ENCODE measurements around the gene HRCT1. TPM values are rescaled to one million over a fixed set of nuclear protein-coding genes. Genes with fewer than 3 reads are reported as not detected.

The HRCT1 gene
- total RNA-seq, 1 experiment from 2014 or later = 6.0 TPM

GRCh38 chr9:35920051-35920620 lies 14.1 kb downstream of the HRCT1 start:
- H3K9me3 Mint-ChIP-seq (ENCODE audit: unreplicated experiment) = no peaks in the 10 kb centered on the region
- intact Hi-C loops (cut with micrococcal nuclease) = no loop called here
- no peaks in the 10 kb centered on the region for H3K36me3 Mint-ChIP-seq (ENCODE audit: insufficient read depth, unreplicated experiment)
- BruUV-seq (replicated peaks) = no TSS peak
- peaks cover 16% of the 10 kb centered on the region for H3K4me1 Mint-ChIP-seq (ENCODE audit: insufficient read depth, unreplicated experiment)
- ChIA-PET POLR2A (interaction anchor here (1.8 to 2.9 kb wide), 2 partner anchors 9 to 13 kb away, joined by 8 to 21 read pairs; partner anchors contain the start of gene HRCT1), CTCF (interaction anchor here (0.9 to 2.5 kb wide), 3 partner anchors 10 to 94 kb away, joined by 3 to 15 read pairs (median 10); partner anchors contain the start of gene SPAAR)
- no peak for TF ChIP-seq CTCF (IDR thresholded peaks at IDR 0.05; ENCODE audit: unreplicated experiment)
- no peak for DNase-seq (ENCODE audit: unreplicated experiment)
- no peaks in the 10 kb centered on the region for H3K27me3 Mint-ChIP-seq (ENCODE audit: insufficient read depth, unreplicated experiment)
- H3K4me3 Mint-ChIP-seq (ENCODE audit: unreplicated experiment) = no peak overlapping the region
- no peak overlapping the region for H3K27ac Mint-ChIP-seq (ENCODE audit: low read depth, unreplicated experiment)

- H3K4me3 Mint-ChIP-seq (ENCODE audit: unreplicated experiment) = peak overlapping the region; percentile 49
- peak overlapping the region; percentile 90 for H3K27ac Mint-ChIP-seq (ENCODE audit: low read depth, unreplicated experiment)
- BruUV-seq (replicated peaks) = no TSS peak
- no peaks in the 10 kb centered on the region for H3K36me3 Mint-ChIP-seq (ENCODE audit: insufficient read depth, unreplicated experiment)
- H3K9me3 Mint-ChIP-seq (ENCODE audit: unreplicated experiment) = no peaks in the 10 kb centered on the region
- H3K27me3 Mint-ChIP-seq (ENCODE audit: insufficient read depth, unreplicated experiment) = no peaks in the 10 kb centered on the region
- ChIA-PET POLR2A (interaction anchor here (1.3 to 3.5 kb wide), 7 partner anchors 11 to 151 kb away, joined by 4 to 55 read pairs (median 10); partner anchors contain the start of gene HRCT1), CTCF (interaction anchor here (0.6 to 3.8 kb wide), 5 partner anchors 10 to 133 kb away, joined by 3 to 26 read pairs (median 14); no protein-coding TSS in a partner anchor)
- H3K4me1 Mint-ChIP-seq (ENCODE audit: insufficient read depth, unreplicated experiment) = peaks cover 16% of the 10 kb centered on the region
- DNase-seq (ENCODE audit: unreplicated experiment) = no peak
- no peak for TF ChIP-seq CTCF (IDR thresholded peaks at IDR 0.05; ENCODE audit: unreplicated experiment)
- intact Hi-C loops (cut with micrococcal nuclease) = no loop called here
Observed at GRCh38 chr9:35923598-35923926, 17.6 kb downstream of the HRCT1 start.

GRCh38 chr9:35923927-35924763 lies 18.1 kb downstream of the HRCT1 start:
- Mint-ChIP-seq H3K27ac (ENCODE audit: low read depth, unreplicated experiment) (peak overlapping the region; percentile 90), H3K27me3 (ENCODE audit: insufficient read depth, unreplicated experiment) (no peaks in the 10 kb centered on the region), H3K9me3 (ENCODE audit: unreplicated experiment) (no peaks in the 10 kb centered on the region), H3K36me3 (ENCODE audit: insufficient read depth, unreplicated experiment) (no peaks in the 10 kb centered on the region), H3K4me3 (ENCODE audit: unreplicated experiment) (peak overlapping the region; percentile 49), H3K4me1 (ENCODE audit: insufficient read depth, unreplicated experiment) (peaks cover 16% of the 10 kb centered on the region)
- CTCF ChIA-PET = interaction anchor here (0.6 to 3.8 kb wide), 12 partner anchors 13 to 765 kb away, joined by 3 to 26 read pairs (median 4); no protein-coding TSS in a partner anchor
- no TSS peak for BruUV-seq (replicated peaks)
- DNase-seq (ENCODE audit: unreplicated experiment) = peak; percentile 87
- TF ChIP-seq CTCF (IDR thresholded peaks at IDR 0.05; ENCODE audit: unreplicated experiment) = no peak
- POLR2A ChIA-PET = interaction anchor here (0.6 to 3.5 kb wide), 13 partner anchors 8 to 151 kb away, joined by 3 to 55 read pairs (median 5); partner anchors contain the start of gene HRCT1
- intact Hi-C loops (cut with micrococcal nuclease) = no loop called here
